HepG2 (cell line): ENCODE results near the gene CRIP1. TPM values are rescaled to one million over a fixed set of nuclear protein-coding genes. Genes with fewer than 3 reads are reported as not detected.
A peak's percentile ranks its signal among the peaks of the same experiment; 100 is the strongest.

Experiments used
- ARHGAP35 ChIP-seq: sonication (generic); formaldehyde crosslinking; IDR thresholded peaks from 2 replicates; pipeline ENCODE4 v1.9.0; 2022; ENCODE audit warnings: mild to moderate bottlenecking, inconsistent platforms, moderate library complexity, missing genetic modification reagents, borderline replicate concordance
- ELF3 ChIP-seq: IDR thresholded peaks from 2 replicates; pipeline ENCODE4 v1.6.1; 2016; ENCODE audit warnings: missing genetic modification reagents, missing compliant biosample characterization
- FOSL1 ChIP-seq: sonication (generic); formaldehyde crosslinking; IDR thresholded peaks from 2 replicates; pipeline ENCODE4 v1.9.0; 2021; ENCODE audit warnings: missing genetic modification reagents, borderline replicate concordance
- HNF4G ChIP-seq, 2 experiments: sonication (generic) in 1 of 2; formaldehyde crosslinking in 1 of 2; IDR thresholded peaks; 2 replicates each; pipeline versions ENCODE4 v1.4.0 to v1.6.1; 2011 to 2020; ENCODE audit warnings: borderline replicate concordance in 2 of 2, low read depth in 2 of 2, mild to moderate bottlenecking in 2 of 2, low read length in 1 of 2, missing genetic modification reagents in 1 of 2, moderate library complexity in 1 of 2
- HNRNPL ChIP-seq: fragments of 200-400 bp; formaldehyde crosslinking; IDR thresholded peaks from 2 replicates; pipeline ENCODE4 v1.6.1; 2017; ENCODE audit warnings: mild to moderate bottlenecking, low read depth, low read length
- HOXA3 ChIP-seq: sonication (generic); formaldehyde crosslinking; IDR thresholded peaks from 2 replicates; pipeline ENCODE4 v1.5.0; 2020; ENCODE audit warnings: missing genetic modification reagents
- IRF2 ChIP-seq: IDR thresholded peaks from 2 replicates; pipeline ENCODE4 v1.6.1; 2018; ENCODE audit warnings: missing genetic modification reagents, missing compliant biosample characterization
- NCOR1 ChIP-seq: fragments of 200-600 bp; sonication (generic); IDR thresholded peaks from 2 replicates; pipeline ENCODE4 v1.7.0; 2017; ENCODE audit warnings: antibody characterized with exemption, low read length, borderline replicate concordance
- POLR2G ChIP-seq: fragments of 200-400 bp; formaldehyde crosslinking; IDR thresholded peaks from 2 replicates; pipeline ENCODE4 v1.6.1; 2018; ENCODE audit warnings: mild to moderate bottlenecking, low read depth, low read length, moderate library complexity
- RAD21 ChIP-seq: fragments of 450-650 bp; formaldehyde crosslinking; IDR thresholded peaks from 2 replicates; pipeline ENCODE4 v1.5.0; 2020; ENCODE audit warnings: mild to moderate bottlenecking
- REL ChIP-seq: sonication (generic); formaldehyde crosslinking; conservative IDR thresholded peaks from 2 replicates; pipeline ENCODE4 v1.8.0; 2022; ENCODE audit warnings: mild to moderate bottlenecking, missing genetic modification reagents, moderate library complexity
- SALL1 ChIP-seq: sonication (generic); formaldehyde crosslinking; IDR thresholded peaks from 2 replicates; pipeline ENCODE4 v1.8.0; 2022; ENCODE audit warnings: mild to moderate bottlenecking, missing genetic modification reagents
- SMC3 ChIP-seq: IDR thresholded peaks from 2 replicates; pipeline ENCODE4 v1.6.1; 2011; ENCODE audit warnings: low read length, improper control_type of control experiment
- SP140L ChIP-seq: sonication (generic); formaldehyde crosslinking; IDR thresholded peaks from 2 replicates; pipeline ENCODE4 v1.4.0; 2020; ENCODE audit warnings: missing genetic modification reagents, borderline replicate concordance
- SSRP1 ChIP-seq: IDR thresholded peaks from 2 replicates; pipeline ENCODE4 v1.6.1; 2016; ENCODE audit warnings: control low read depth
- ZBTB14 ChIP-seq: sonication (generic); formaldehyde crosslinking; IDR thresholded peaks from 2 replicates; pipeline ENCODE4 v1.4.0; 2020; ENCODE audit warnings: missing genetic modification reagents
- ZFY ChIP-seq: sonication (generic); formaldehyde crosslinking; IDR thresholded peaks from 2 replicates; pipeline ENCODE4 v1.4.0; 2020; ENCODE audit warnings: missing genetic modification reagents
- ZMAT3 ChIP-seq: sonication (generic); formaldehyde crosslinking; conservative IDR thresholded peaks from 2 replicates; pipeline ENCODE4 v1.7.0; 2021; ENCODE audit warnings: missing genetic modification reagents
- ZNF143 ChIP-seq: sonication (generic); formaldehyde crosslinking; IDR thresholded peaks from 2 replicates; pipeline ENCODE4 v1.4.0; 2020; ENCODE audit warnings: missing genetic modification reagents
- ZNF501 ChIP-seq: sonication (generic); formaldehyde crosslinking; IDR thresholded peaks from 2 replicates; pipeline ENCODE4 v1.5.1; 2020; ENCODE audit warnings: mild to moderate bottlenecking, moderate library complexity, missing genetic modification reagents
- ZNF557 ChIP-seq: sonication (generic); formaldehyde crosslinking; IDR thresholded peaks from 2 replicates; pipeline ENCODE4 v1.4.0; 2020; ENCODE audit warnings: missing genetic modification reagents
- ZNF574 ChIP-seq: sonication (generic); formaldehyde crosslinking; IDR thresholded peaks from 2 replicates; pipeline ENCODE4 v1.4.0; 2020; ENCODE audit warnings: missing genetic modification reagents
- ZNF576 ChIP-seq: sonication (generic); formaldehyde crosslinking; IDR thresholded peaks from 2 replicates; pipeline ENCODE4 v1.4.0; 2020; ENCODE audit warnings: mild to moderate bottlenecking, missing genetic modification reagents
- ZNF605 ChIP-seq: sonication (generic); formaldehyde crosslinking; IDR thresholded peaks from 2 replicates; pipeline ENCODE4 v1.8.0; 2022; ENCODE audit warnings: mild to moderate bottlenecking, missing genetic modification reagents
- ZNF781 ChIP-seq: sonication (generic); formaldehyde crosslinking; IDR thresholded peaks from 2 replicates; pipeline ENCODE4 v1.5.1; 2020; ENCODE audit warnings: borderline replicate concordance, mild to moderate bottlenecking, missing genetic modification reagents; ENCODE audit errors: not compliant biosample characterization
- ZNF879 ChIP-seq: sonication (generic); formaldehyde crosslinking; IDR thresholded peaks from 2 replicates; pipeline ENCODE4 v1.8.1; 2023; ENCODE audit warnings: missing genetic modification reagents
- polyA plus RNA-seq, 8 experiments: library from polyadenylated mRNA; depleted of rRNA in 3 of 8; stranded (reverse) in 7 of 8; unstranded in 1 of 8; fragments of >200 nt; fragmentation: Illumina TruSeq in 4 of 8; extraction: Trizol in 4 of 8; gene quantifications; 2 replicates each; pipeline versions ENCODE4 v1.2.1 to v1.2.3, GENCODE V29; 2011 to 2016; ENCODE audit warnings: low read depth in 4 of 8, missing spikeins in 1 of 8, mixed read lengths in 1 of 8; ENCODE audit not compliant: insufficient read depth in 1 of 8
- total RNA-seq, 5 experiments: library from RNA; depleted of rRNA; stranded (reverse); fragments of >200 nt; fragmentation: Illumina TruSeq; extraction: Trizol; gene quantifications; 2 replicates each; pipeline ENCODE4 v1.2.3, GENCODE V29; 2016; ENCODE audit warnings: low read depth in 1 of 5

The CRIP1 gene
- total and polyA plus RNA-seq, 2 of the 13 experiments (the other 11 are each of a cell fraction or from before 2014, with no cell fraction given), result 53.9 to 59.5 TPM

GRCh38 chr14:105527826-105528585 lies 41.3 kb downstream of the CRIP1 start (continued):
- peak; percentile 56 for TF ChIP-seq ZNF574 (CRISPR knock-in tag)
- TF ChIP-seq ZNF576 (CRISPR knock-in tag), result no peak
- TF ChIP-seq ZNF143 (CRISPR knock-in tag), result 0 out of 2 replicates have a peak, but pooled peaks have one; percentile 11
- no peak for TF ChIP-seq ARHGAP35 (CRISPR knock-in tag)
- TF ChIP-seq SALL1 (CRISPR knock-in tag), result peak; percentile 72
- peak; percentile 71 for TF ChIP-seq HOXA3
- 0 out of 2 replicates have a peak, but pooled peaks have one; percentile 62 for TF ChIP-seq ZMAT3 (CRISPR knock-in tag)
- 0 out of 2 replicates have a peak, but pooled peaks have one; percentile 40 for TF ChIP-seq HNRNPL
- TF ChIP-seq HNF4G (IDR thresholded peaks at IDR 0.05; ENCODE audit: borderline replicate concordance, low read depth, low read length), result no peak
- no peak for TF ChIP-seq HNF4G (CRISPR knock-in tag; IDR thresholded peaks at IDR 0.05; ENCODE audit: borderline replicate concordance, low read depth)
- TF ChIP-seq ZFY (CRISPR knock-in tag), result peak; percentile 73; the same call in 1 of the 2 replicates
- TF ChIP-seq RAD21 (CRISPR knock-in tag), result peak; percentile 98
- TF ChIP-seq ZNF605 (CRISPR knock-in tag), result no peak
- 0 out of 2 replicates have a peak, but pooled peaks have one; percentile 28 for TF ChIP-seq POLR2G
- peak; percentile 67 for TF ChIP-seq ZNF501 (CRISPR knock-in tag)
- no peak for TF ChIP-seq ZNF781
- peak; percentile 85 for TF ChIP-seq ZBTB14
- no peak for TF ChIP-seq IRF2 (CRISPR knock-in tag)
- no peak for TF ChIP-seq ZNF557 (CRISPR knock-in tag)
- TF ChIP-seq SSRP1 (CRISPR knock-in tag), result no peak
- peak; percentile 70 for TF ChIP-seq ELF3 (CRISPR knock-in tag)
- TF ChIP-seq ZNF879 (CRISPR knock-in tag), result 0 out of 2 replicates have a peak, but pooled peaks have one; percentile 83
- TF ChIP-seq NCOR1, result no peak
- no peak for TF ChIP-seq SP140L (CRISPR knock-in tag)
- peak; percentile 27; the same call in 1 of the 2 replicates for TF ChIP-seq SMC3
- peak; percentile 63; the same call in 1 of the 2 replicates for TF ChIP-seq REL (CRISPR knock-in tag)
- TF ChIP-seq FOSL1, result no peak
